MM.1S (cell line): ENCODE measurements around the gene MAPRE3.

ENCODE experiments used
- DNase-seq: peaks from one replicate; pipeline ENCODE4 v3.0.0-alpha.2; 2015
- H2AFZ ChIP-seq: fragments of 300-600 bp; sonication (generic); 2 replicates; pipeline ENCODE4 v1.6.0; 2016; ENCODE audit warnings: antibody characterized with exemption, low read length
- H3F3A ChIP-seq: fragments of 300-600 bp; sonication (generic); 2 replicates; pipeline ENCODE4 v1.6.1; 2016; ENCODE audit warnings: mild to moderate bottlenecking, antibody characterized with exemption, low read length, moderate library complexity, mixed read lengths; ENCODE audit not compliant: insufficient read depth
- H3K27ac ChIP-seq: fragments of 300-600 bp; sonication (generic); 2 replicates; pipeline ENCODE4 v1.5.1; 2016; ENCODE audit warnings: mild to moderate bottlenecking, low read length
- H3K27me3 ChIP-seq: fragments of 300-600 bp; sonication (generic); replicated peaks from 2 replicates; pipeline ENCODE4 v1.6.0; 2016; ENCODE audit warnings: low read length; ENCODE audit not compliant: insufficient read depth
- H3K36me3 ChIP-seq: fragments of 300-600 bp; sonication (generic); replicated peaks from 2 replicates; pipeline ENCODE4 v1.6.1; 2016; ENCODE audit warnings: mild to moderate bottlenecking, low read length, mixed read lengths; ENCODE audit not compliant: insufficient read depth
- H3K4me1 ChIP-seq: fragments of 300-600 bp; sonication (generic); 2 replicates; pipeline ENCODE4 v1.6.1; 2016; ENCODE audit warnings: low read length, mixed read lengths
- H3K4me2 ChIP-seq: fragments of 300-600 bp; sonication (generic); 2 replicates; pipeline ENCODE4 v1.6.0; 2016; ENCODE audit warnings: low read depth, low read length
- H3K4me3 ChIP-seq: fragments of 300-600 bp; sonication (generic); 2 replicates; pipeline ENCODE4 v1.5.1; 2016; ENCODE audit warnings: low read length, mixed read lengths
- H3K79me2 ChIP-seq: fragments of 300-600 bp; sonication (generic); 2 replicates; pipeline ENCODE4 v1.6.1; 2016; ENCODE audit warnings: mixed run types, low read length, mixed read lengths
- H3K9ac ChIP-seq: fragments of 300-600 bp; sonication (generic); 2 replicates; pipeline ENCODE4 v1.6.1; 2016; ENCODE audit warnings: low read length, mixed read lengths
- H3K9me2 ChIP-seq: fragments of 300-600 bp; sonication (generic); replicated peaks from 2 replicates; pipeline ENCODE4 v1.6.1; 2016; ENCODE audit warnings: mild to moderate bottlenecking, low read length, mixed read lengths; ENCODE audit not compliant: insufficient read depth
- H3K9me3 ChIP-seq: fragments of 300-600 bp; sonication (generic); replicated peaks from 2 replicates; pipeline ENCODE4 v1.6.1; 2016; ENCODE audit warnings: mild to moderate bottlenecking, low read length, mixed read lengths; ENCODE audit not compliant: insufficient read depth
- H4K20me1 ChIP-seq: fragments of 300-600 bp; sonication (generic); 2 replicates; pipeline ENCODE4 v1.6.1; 2016; ENCODE audit warnings: mild to moderate bottlenecking, low read length, moderate library complexity, mixed read lengths; ENCODE audit not compliant: insufficient read depth
- CTCF ChIP-seq: fragments of 300-600 bp; sonication (generic); IDR thresholded peaks from 2 replicates; pipeline ENCODE4 v1.5.1; 2016; ENCODE audit warnings: antibody characterized with exemption, low read length, mixed read lengths
- EZH2 ChIP-seq: fragments of 300-600 bp; sonication (generic); optimal IDR thresholded peaks from 2 replicates; pipeline ENCODE3; 2017; ENCODE audit warnings: low read depth, mild to moderate bottlenecking, antibody characterized with exemption, low read length, mixed read lengths
- EZH2phosphoT487 ChIP-seq: fragments of 300-600 bp; sonication (generic); IDR thresholded peaks from 2 replicates; pipeline ENCODE4 v1.6.1; 2018; ENCODE audit warnings: antibody characterized with exemption, low read length

MAPRE3 gene

GRCh38 chr2:26924731-26925099 is 45.7 kb upstream of the MAPRE3 start:
- Histone ChIP-seq H3K27ac (no peak overlapping the region), H3K9me2 (no peaks in the 10 kb centered on the region), H3K79me2 (no peaks in the 10 kb centered on the region), H2AFZ (no peak overlapping the region), H3K9me3 (no peaks in the 10 kb centered on the region), H3K4me2 (no peak overlapping the region), H3K4me3 (no peak overlapping the region), H3K9ac (no peak overlapping the region), H3K27me3 (0 out of 2 replicates have a peak, but pooled peaks cover 5% of the 10 kb centered on the region), H3K4me1 (no peaks in the 10 kb centered on the region), H4K20me1 (no peaks in the 10 kb centered on the region), H3F3A (no peaks in the 10 kb centered on the region), H3K36me3 (no peaks in the 10 kb centered on the region)
- no peak for DNase-seq
- TF ChIP-seq EZH2 = no peak
- no peak for TF ChIP-seq EZH2phosphoT487
- no peak for TF ChIP-seq CTCF

DNA sequence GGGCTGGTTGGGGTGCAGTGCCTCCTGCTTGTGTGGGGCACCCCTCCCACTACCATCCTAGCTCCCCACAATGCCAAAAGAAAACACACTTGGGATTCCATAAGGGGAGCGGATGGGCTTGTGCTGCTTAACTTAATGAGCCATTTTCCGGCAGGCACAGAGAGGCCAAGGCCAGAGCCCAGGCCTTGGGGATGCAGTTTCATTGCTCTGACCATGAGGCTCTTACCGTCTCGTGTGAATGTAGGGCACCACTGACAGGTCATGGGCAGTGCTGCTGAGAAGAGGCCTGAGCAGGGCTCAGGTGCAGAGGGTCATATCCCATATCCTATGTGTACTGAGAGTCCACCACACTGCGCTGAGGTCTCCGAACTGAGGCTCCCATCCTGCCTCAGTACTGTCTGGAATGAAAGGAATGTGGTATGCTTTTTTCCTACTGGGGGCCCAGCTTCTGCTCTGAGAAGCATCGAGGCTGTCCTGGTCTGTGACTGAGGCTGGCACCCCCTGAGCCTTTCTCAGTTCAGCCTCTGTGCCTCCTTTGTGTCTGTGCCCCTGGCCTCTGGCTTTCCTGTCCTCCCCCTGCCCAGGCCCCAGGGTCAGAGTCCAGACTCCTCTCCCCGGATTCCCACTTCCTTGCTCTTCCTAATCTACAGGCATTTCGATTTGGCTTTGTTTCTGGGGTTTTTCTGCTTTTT is 45.2 kb upstream of the MAPRE3 start:
- Histone ChIP-seq H3K79me2 (no peaks in the 10 kb centered on the region), H3K9ac (no peak overlapping the region), H3K27ac (no peak overlapping the region), H2AFZ (no peak overlapping the region), H3F3A (no peaks in the 10 kb centered on the region), H3K36me3 (no peaks in the 10 kb centered on the region), H3K4me1 (no peaks in the 10 kb centered on the region), H3K4me2 (no peak overlapping the region), H4K20me1 (no peaks in the 10 kb centered on the region), H3K9me2 (no peaks in the 10 kb centered on the region), H3K9me3 (no peaks in the 10 kb centered on the region), H3K27me3 (0 out of 2 replicates have a peak, but pooled peaks cover 5% of the 10 kb centered on the region), H3K4me3 (no peak overlapping the region)
- no peak for DNase-seq
- TF ChIP-seq CTCF = no peak
- no peak for TF ChIP-seq EZH2phosphoT487
- no peak for TF ChIP-seq EZH2

- no peak overlapping the region for H3K4me3 ChIP-seq
- H2AFZ ChIP-seq = no peak overlapping the region
- no peaks in the 10 kb centered on the region for H3F3A ChIP-seq
- no peaks in the 10 kb centered on the region for H3K9me3 ChIP-seq
- TF ChIP-seq CTCF = no peak
- TF ChIP-seq EZH2 = no peak
- TF ChIP-seq EZH2phosphoT487 = no peak
- no peaks in the 10 kb centered on the region for H3K4me1 ChIP-seq
- no peak overlapping the region for H3K27ac ChIP-seq
- peaks cover 6% of the 10 kb centered on the region; the same call in 1 of the 2 replicates for H3K27me3 ChIP-seq
- H4K20me1 ChIP-seq = no peaks in the 10 kb centered on the region
- H3K36me3 ChIP-seq = no peaks in the 10 kb centered on the region
- H3K9me2 ChIP-seq = no peaks in the 10 kb centered on the region
- no peaks in the 10 kb centered on the region for H3K79me2 ChIP-seq
- no peak overlapping the region for H3K9ac ChIP-seq
- no peak overlapping the region for H3K4me2 ChIP-seq
- DNase-seq = no peak
Measured at GRCh38 chr2:26927221-26927620, 43.2 kb upstream of the MAPRE3 start.
